CD4-positive, CD25-positive, alpha-beta regulatory T cell (primary cell): ENCODE data around the gene LGALS14. TPM values are rescaled to one million over a fixed set of nuclear protein-coding genes. Genes with fewer than 3 reads are reported as not detected.
"Not testable (repeated sequence)": the region's sequence is repeated elsewhere in the genome, so short reads cannot be mapped to it uniquely, and the experiment has no call there.

Experiments
- ATAC-seq, 2 donors: fragments of 150-1000 bp; cut with Tn5 transposase; one replicate each; pipeline ENCODE4 v1.10.0; 2021; ENCODE audit warnings: low read depth in 2 of 2, moderate number of reproducible peaks in 2 of 2, moderate library complexity in 1 of 2
- DNase-seq, 3 donors: peaks; one replicate each; pipeline versions ENCODE4 v3.0.0 to v3.0.0-alpha.2; 2012 to 2022; ENCODE audit warnings: mixed read lengths in 1 of 3
- H3K27ac ChIP-seq: one replicate; pipeline ENCODE4 v1.7.0; 2013; ENCODE audit warnings: mild to moderate bottlenecking, low read length; ENCODE audit not compliant: insufficient read depth, poor library complexity, severe bottlenecking
- H3K27me3 ChIP-seq: one replicate; pipeline ENCODE4 v1.7.0; 2013; ENCODE audit warnings: low read length; ENCODE audit not compliant: control insufficient read depth, insufficient read depth
- H3K36me3 ChIP-seq: one replicate; pipeline ENCODE4 v1.7.0; 2013; ENCODE audit warnings: mild to moderate bottlenecking, low read length, moderate library complexity; ENCODE audit not compliant: control insufficient read depth, insufficient read depth
- H3K4me1 ChIP-seq: 2 replicates; pipeline ENCODE4 v1.7.0; 2013; ENCODE audit warnings: mild to moderate bottlenecking, low read length; ENCODE audit not compliant: insufficient read depth, control insufficient read depth, poor library complexity, severe bottlenecking
- H3K4me3 ChIP-seq: one replicate; pipeline ENCODE4 v1.7.0; 2013; ENCODE audit warnings: low read depth, mild to moderate bottlenecking, low read length, moderate library complexity
- H3K9me3 ChIP-seq, 2 experiments: 1 replicate in 1 of 2; 2 replicates in 1 of 2; pipeline ENCODE4 v1.7.0; 2013; ENCODE audit warnings: low read length in 2 of 2, mild to moderate bottlenecking in 1 of 2, moderate library complexity in 1 of 2; ENCODE audit not compliant: control insufficient read depth in 2 of 2
- H3K27ac Mint-ChIP-seq, 3 donors: one replicate each; pipeline ENCODE4 v1.8.0; 2020 to 2022; ENCODE audit warnings: mild to moderate bottlenecking in 3 of 3, mixed read lengths in 3 of 3, moderate library complexity in 2 of 3
- H3K27me3 Mint-ChIP-seq: one replicate; pipeline ENCODE4 v1.8.0; 2022; ENCODE audit warnings: mild to moderate bottlenecking, mixed read lengths
- H3K36me3 Mint-ChIP-seq: one replicate; pipeline ENCODE4 v1.8.0; 2020; ENCODE audit warnings: mixed read lengths
- H3K4me1 Mint-ChIP-seq, 4 donors: one replicate each; pipeline ENCODE4 v1.8.0; 2020 to 2022; ENCODE audit warnings: mixed read lengths in 4 of 4, mild to moderate bottlenecking in 1 of 4
- H3K4me3 Mint-ChIP-seq, 4 donors: one replicate each; pipeline ENCODE4 v1.8.0; 2020 to 2022; ENCODE audit warnings: mild to moderate bottlenecking in 4 of 4, mixed read lengths in 4 of 4, moderate library complexity in 3 of 4
- H3K9me3 Mint-ChIP-seq, 7 donors: one replicate each; pipeline ENCODE4 v1.8.0; 2020 to 2022; ENCODE audit warnings: mixed read lengths in 7 of 7, mild to moderate bottlenecking in 3 of 7, moderate library complexity in 2 of 7
- polyA plus RNA-seq, 4 donors: library from polyadenylated mRNA; unstranded; fragments of 300-500 nt; fragmentation: Illumina TruSeq; gene quantifications; one replicate each; pipeline ENCODE4 v1.2.3, GENCODE V29; 2021
- total RNA-seq: library from RNA; stranded (reverse); gene quantifications from one replicate; pipeline ENCODE4 v1.2.3, GENCODE V29; 2022

The LGALS14 gene
- total and polyA plus RNA-seq, 5 donors from 2014 or later = 0.73 TPM; not detected in 4

DNA sequence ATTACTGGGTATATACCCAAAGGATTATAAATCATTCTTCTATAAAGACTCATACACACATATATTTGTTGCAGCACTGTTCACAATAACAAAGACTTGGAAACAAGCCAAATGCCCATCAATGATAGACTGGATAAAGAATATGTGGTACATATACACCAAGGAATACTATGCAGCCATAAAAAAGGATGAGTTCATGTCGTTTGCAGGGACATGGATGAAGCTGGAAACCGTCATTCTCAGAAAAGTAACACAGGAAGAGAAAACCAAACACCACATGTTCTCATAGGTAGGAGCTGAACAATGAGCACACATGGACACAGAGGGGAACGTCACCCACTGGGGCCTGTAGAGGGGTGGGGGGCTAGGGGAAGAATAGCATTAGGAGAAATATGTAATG lies 15.9 kb downstream of the LGALS14 start:
- H3K9me3 ChIP-seq, H3K36me3 ChIP-seq, DNase-seq, H3K36me3 Mint-ChIP-seq, H3K4me3 Mint-ChIP-seq, H3K4me1 Mint-ChIP-seq, H3K4me1 ChIP-seq, H3K4me3 ChIP-seq, H3K27ac Mint-ChIP-seq, H3K27ac ChIP-seq, H3K9me3 Mint-ChIP-seq, H3K27me3 ChIP-seq, ATAC-seq: not testable (repeated sequence)
- peaks cover 49% of the 10 kb centered on the region for H3K27me3 Mint-ChIP-seq

DNA sequence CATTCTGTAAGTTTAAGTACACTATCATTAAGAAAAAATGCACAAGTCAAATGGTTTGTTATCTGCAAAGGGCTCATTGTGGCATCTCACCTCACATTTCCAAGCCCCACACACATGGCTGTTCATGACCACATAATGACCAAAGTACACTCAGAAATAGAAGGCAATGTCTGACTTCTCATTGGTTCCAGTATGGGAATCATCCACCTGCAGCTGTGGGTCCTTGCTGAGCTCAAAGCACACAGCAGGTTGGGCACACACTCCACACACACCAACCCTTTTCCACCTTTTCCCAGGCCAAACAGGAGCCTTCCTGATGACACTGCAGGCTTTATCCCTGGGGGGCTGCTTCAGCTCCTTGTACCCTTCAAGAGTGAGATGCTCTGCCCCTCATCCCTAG lies 21.7 kb downstream of the LGALS14 start:
- Histone ChIP-seq H3K9me3 (no peaks in the 10 kb centered on the region), H3K27ac (no peak overlapping the region), H3K4me3 (no peak overlapping the region), H3K36me3 (no peaks in the 10 kb centered on the region), H3K27me3 (peaks cover 5% of the 10 kb centered on the region), H3K4me1 (no peaks in the 10 kb centered on the region)
- Mint-ChIP-seq H3K36me3 (no peaks in the 10 kb centered on the region), H3K27ac (no peak overlapping the region), H3K4me3 (no peak overlapping the region), H3K9me3 (peaks cover 0 to 7% (median 0%) of the 10 kb centered on the region in 7 donors), H3K4me1 (no peaks in the 10 kb centered on the region), H3K27me3 (peaks cover 41% of the 10 kb centered on the region)
- ATAC-seq (no peak), DNase-seq (no peak)

DNA sequence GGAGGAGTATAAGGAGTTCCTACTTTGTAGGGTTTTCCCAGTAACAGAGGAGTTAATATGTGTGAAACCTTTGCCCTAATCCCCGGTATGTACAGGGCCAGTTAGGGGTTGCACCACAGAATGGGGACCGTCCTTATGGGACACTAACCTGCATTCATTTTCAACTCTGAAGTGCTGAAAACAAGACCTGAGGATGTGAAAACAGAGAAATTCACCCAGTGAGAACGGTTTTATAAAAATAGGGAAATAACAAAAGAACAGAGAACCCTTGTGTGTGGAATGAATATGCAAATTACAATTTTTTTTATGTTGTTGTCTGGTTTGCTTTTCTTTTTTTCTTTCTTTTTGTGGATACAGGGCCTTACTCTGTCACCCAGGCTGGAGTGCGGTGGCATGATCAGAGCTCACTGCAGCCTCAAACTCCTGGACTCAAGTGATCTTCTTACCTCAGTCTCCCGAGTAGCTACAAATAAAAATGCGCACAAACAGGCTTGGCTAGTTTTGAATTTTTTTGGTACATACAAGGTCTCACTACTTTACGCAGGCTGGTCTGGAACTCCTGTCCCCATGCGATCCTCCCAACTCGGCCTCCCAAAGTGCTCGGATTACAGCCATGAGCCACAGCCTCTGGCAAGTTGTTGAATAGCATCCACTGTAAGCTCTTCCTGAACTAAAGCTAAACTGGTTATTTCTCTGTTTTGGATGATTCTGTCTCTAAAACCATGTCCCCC lies 23.0 kb downstream of the LGALS14 start:
- Mint-ChIP-seq H3K27me3 (peaks cover 43% of the 10 kb centered on the region), H3K9me3 (peaks cover 0 to 7% (median 0%) of the 10 kb centered on the region in 7 donors), H3K4me3 (no peak overlapping the region), H3K27ac (no peak overlapping the region), H3K4me1 (no peaks in the 10 kb centered on the region), H3K36me3 (no peaks in the 10 kb centered on the region)
- Histone ChIP-seq H3K4me1 (no peaks in the 10 kb centered on the region), H3K36me3 (no peaks in the 10 kb centered on the region), H3K9me3 (no peaks in the 10 kb centered on the region), H3K27me3 (peaks cover 6% of the 10 kb centered on the region), H3K4me3 (no peak overlapping the region), H3K27ac (no peak overlapping the region)
- ATAC-seq = no peak
- no peak for DNase-seq

GRCh38 chr19:39728040-39728439 lies 23.8 kb downstream of the LGALS14 start:
- H3K4me1 ChIP-seq = no peaks in the 10 kb centered on the region
- peaks cover 6% of the 10 kb centered on the region for H3K27me3 ChIP-seq
- Mint-ChIP-seq H3K4me3 (no peak overlapping the region), H3K27me3 (peaks cover 35% of the 10 kb centered on the region), H3K36me3 (no peaks in the 10 kb centered on the region), H3K9me3 (peaks cover 0 to 7% (median 0%) of the 10 kb centered on the region in 7 donors), H3K27ac (no peak overlapping the region), H3K4me1 (no peaks in the 10 kb centered on the region)
- H3K27ac ChIP-seq = no peak overlapping the region
- ATAC-seq = no peak
- no peaks in the 10 kb centered on the region for H3K9me3 ChIP-seq
- H3K36me3 ChIP-seq = no peaks in the 10 kb centered on the region
- DNase-seq = no peak
- no peak overlapping the region for H3K4me3 ChIP-seq

GRCh38 chr19:39729594-39729993 lies 25.3 kb downstream of the LGALS14 start:
- Mint-ChIP-seq H3K9me3 (peaks cover 0 to 7% (median 0%) of the 10 kb centered on the region in 7 donors), H3K36me3 (no peaks in the 10 kb centered on the region)
- peaks cover 6% of the 10 kb centered on the region for H3K27me3 ChIP-seq

DNA sequence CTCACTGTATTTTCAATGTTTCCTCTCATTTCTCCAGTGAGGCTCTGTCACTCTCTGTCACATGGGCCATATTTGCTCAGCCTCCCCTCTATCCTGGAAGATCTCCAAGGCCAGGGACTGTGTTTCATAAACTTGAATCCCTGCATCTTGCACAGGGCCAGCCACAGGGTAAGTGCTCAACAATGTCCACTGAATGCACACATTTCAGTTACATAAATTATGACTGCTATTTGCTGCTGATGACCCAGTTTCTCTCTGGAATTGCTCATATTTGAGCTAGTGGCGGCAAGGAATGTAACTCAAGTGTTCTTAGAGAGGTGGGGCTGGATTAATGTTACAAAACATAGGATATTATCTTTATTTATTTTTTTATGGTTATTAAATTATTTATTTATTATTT lies 27.4 kb downstream of the LGALS14 start:
- H3K4me1 ChIP-seq = no peaks in the 10 kb centered on the region
- peaks cover 0 to 3% (median 0%) of the 10 kb centered on the region in 7 donors for H3K9me3 Mint-ChIP-seq
- H3K9me3 ChIP-seq = no peaks in the 10 kb centered on the region
- no peak overlapping the region for H3K4me3 Mint-ChIP-seq
- H3K27me3 ChIP-seq = peaks cover 3% of the 10 kb centered on the region
- no peaks in the 10 kb centered on the region for H3K36me3 Mint-ChIP-seq
- no peak for ATAC-seq
- DNase-seq = no peak
- H3K36me3 ChIP-seq = no peaks in the 10 kb centered on the region
- peaks cover 8% of the 10 kb centered on the region for H3K27me3 Mint-ChIP-seq
- no peak overlapping the region for H3K27ac Mint-ChIP-seq
- H3K4me1 Mint-ChIP-seq = no peaks in the 10 kb centered on the region
- H3K27ac ChIP-seq = no peak overlapping the region
- no peak overlapping the region for H3K4me3 ChIP-seq

More at GRCh38 chr19:39729594-39729993, 25.3 kb downstream of the LGALS14 start:
- H3K4me1 Mint-ChIP-seq = no peaks in the 10 kb centered on the region
- no peaks in the 10 kb centered on the region for H3K4me1 ChIP-seq
- no peak overlapping the region for H3K27ac ChIP-seq
- DNase-seq = no peak
- peaks cover 20% of the 10 kb centered on the region for H3K27me3 Mint-ChIP-seq
- no peak overlapping the region for H3K4me3 ChIP-seq
- H3K4me3 Mint-ChIP-seq = no peak overlapping the region
- H3K36me3 ChIP-seq = no peaks in the 10 kb centered on the region
- H3K9me3 ChIP-seq = no peaks in the 10 kb centered on the region
- ATAC-seq = no peak
- peak overlapping the region in 1 of 3 donors; percentile 54 for H3K27ac Mint-ChIP-seq

GRCh38 chr19:39733841-39734240 lies 29.6 kb downstream of the LGALS14 start:
- no peaks in the 10 kb centered on the region for H3K36me3 Mint-ChIP-seq
- Histone ChIP-seq H3K27me3 (peaks cover 6% of the 10 kb centered on the region), H3K4me1 (no peaks in the 10 kb centered on the region), H3K36me3 (no peaks in the 10 kb centered on the region), H3K4me3 (no peak overlapping the region), H3K9me3 (no peaks in the 10 kb centered on the region), H3K27ac (no peak overlapping the region)
- peaks cover 0 to 4% (median 0%) of the 10 kb centered on the region in 4 donors for H3K4me1 Mint-ChIP-seq
- H3K27me3 Mint-ChIP-seq = peaks cover 8% of the 10 kb centered on the region
- DNase-seq = no peak
- no peak overlapping the region for H3K4me3 Mint-ChIP-seq
- peaks cover 0 to 1% (median 0%) of the 10 kb centered on the region in 7 donors for H3K9me3 Mint-ChIP-seq
- ATAC-seq = no peak
- H3K27ac Mint-ChIP-seq = no peak overlapping the region

- Histone ChIP-seq H3K27me3 (peaks cover 6% of the 10 kb centered on the region), H3K9me3 (no peaks in the 10 kb centered on the region), H3K4me3 (no peak overlapping the region), H3K36me3 (no peaks in the 10 kb centered on the region), H3K27ac (no peak overlapping the region), H3K4me1 (no peaks in the 10 kb centered on the region)
- Mint-ChIP-seq H3K27me3 (peaks cover 15% of the 10 kb centered on the region), H3K4me1 (peaks cover 0 to 10% (median 7%) of the 10 kb centered on the region in 4 donors), H3K36me3 (no peaks in the 10 kb centered on the region), H3K9me3 (peaks cover 0 to 1% (median 0%) of the 10 kb centered on the region in 7 donors), H3K4me3 (no peak overlapping the region), H3K27ac (no peak overlapping the region)
- no peak for ATAC-seq
- DNase-seq = no peak
These were observed 31.4 kb downstream of the LGALS14 start for GRCh38 chr19:39735688-39736087.
